Panc1 (cell line): ENCODE results near the gene SNTN. TPM values are rescaled to one million over a fixed set of nuclear protein-coding genes. Genes with fewer than 3 reads are reported as not detected.

Source experiments
- ATAC-seq: fragments of 200-7000 bp; cut with Tn5 transposase; 2 replicates; pipeline ENCODE4 v1.9.1; 2020; ENCODE audit warnings: mild to moderate bottlenecking, moderate library complexity
- BruUV-seq: library from RNA; stranded (reverse); fragments of 400-500 nt; replicated peaks from 2 replicates; lab custom pipeline; 2021; lab: Mats Ljungman, UMichigan
- CTCF ChIA-PET: fragments of 300-600 bp; sonication (Branson Sonifier 250); formaldehyde crosslinking; loops from one replicate; lab custom pipeline; 2022; ENCODE audit warnings: antibody characterized with exemption; lab: Charles Lee
- POLR2A ChIA-PET: fragments of 300-600 bp; sonication (Branson Sonifier 250); formaldehyde crosslinking; loops from one replicate; lab custom pipeline; 2022; ENCODE audit warnings: antibody characterized with exemption; lab: Charles Lee
- DNase-seq: peaks from one replicate; pipeline ENCODE4 v3.0.0-alpha.2; 2010; ENCODE audit warnings: low read depth, low spot score
- H3K27ac ChIP-seq: 2 replicates; pipeline ENCODE4 v1.5.1; 2011; ENCODE audit warnings: mild to moderate bottlenecking, low read length, inconsistent platforms
- H3K27me3 ChIP-seq: fragments of 200-500 bp; sonication (Bioruptor generic); 2 replicates; pipeline ENCODE4 v1.6.0; 2014; ENCODE audit warnings: low read length, inconsistent platforms; ENCODE audit not compliant: control insufficient read depth, insufficient read depth
- H3K36me3 ChIP-seq: fragments of 200-500 bp; sonication (Bioruptor generic); 2 replicates; pipeline ENCODE4 v1.5.1; 2014; ENCODE audit warnings: inconsistent platforms, mild to moderate bottlenecking, low read length, moderate library complexity; ENCODE audit not compliant: control insufficient read depth, insufficient read depth
- H3K4me1 ChIP-seq: 2 replicates; pipeline ENCODE4 v1.5.1; 2011; ENCODE audit warnings: inconsistent platforms, mild to moderate bottlenecking, low read length, moderate library complexity; ENCODE audit not compliant: control insufficient read depth, insufficient read depth
- H3K4me3 ChIP-seq, 2 experiments: 2 replicates each; pipeline ENCODE4 v1.5.1; 2011 to 2012; ENCODE audit warnings: low read depth in 2 of 2, low read length in 2 of 2, mild to moderate bottlenecking in 2 of 2, inconsistent platforms in 1 of 2, moderate library complexity in 1 of 2
- H3K9me3 ChIP-seq: fragments of 200-500 bp; sonication (Bioruptor generic); 2 replicates; pipeline ENCODE4 v1.5.1; 2014; ENCODE audit warnings: low read depth, mild to moderate bottlenecking, inconsistent platforms, low read length, moderate library complexity; ENCODE audit not compliant: control insufficient read depth, insufficient read depth
- POLR2AphosphoS5 ChIP-seq: IDR thresholded peaks from 2 replicates; pipeline ENCODE4 v1.6.1; 2012; ENCODE audit warnings: mild to moderate bottlenecking, low read depth, low read length, moderate library complexity
- REST ChIP-seq, 2 experiments: IDR thresholded peaks; 2 replicates each; pipeline ENCODE4 v1.6.1; 2011 to 2012; ENCODE audit warnings: low read depth in 2 of 2, control low read depth in 1 of 2, low read length in 1 of 2, mild to moderate bottlenecking in 1 of 2, moderate library complexity in 1 of 2; ENCODE audit not compliant: insufficient read depth in 1 of 2
- SIN3A ChIP-seq: IDR thresholded peaks from 2 replicates; pipeline ENCODE4 v1.6.1; 2012; ENCODE audit warnings: low read depth, mild to moderate bottlenecking, low read length, moderate library complexity, borderline replicate concordance; ENCODE audit not compliant: insufficient read depth
- TCF7L2 ChIP-seq: IDR thresholded peaks from 2 replicates; pipeline ENCODE4 v1.6.1; 2011; ENCODE audit warnings: mild to moderate bottlenecking, low read depth, low read length, inconsistent platforms
- in situ Hi-C: cut with HindIII; loops from 2 replicates; pipeline ENCODE4 v1.10.0; 2016; ENCODE audit warnings: low sequenced_read_pairs, low pct_unique_long_range_greater_than_20kb
- intact Hi-C: fragments of 100-400 bp; cut with micrococcal nuclease; formaldehyde crosslinking; loops from one replicate; pipeline ENCODE4 v1.10.0; 2022; ENCODE audit not compliant: unreplicated experiment
- total RNA-seq: library from RNA; stranded (reverse); gene quantifications from one replicate; pipeline ENCODE4 v1.2.1, GENCODE V29; 2021; ENCODE audit not compliant: unreplicated experiment
- TF ChIP-seq, protein P1 (sequence below): fragments of 450-650 bp; IDR thresholded peaks from 2 replicates; pipeline ENCODE4 v1.5.1; 2017; ENCODE audit warnings: mild to moderate bottlenecking

SNTN gene
- total RNA-seq, 1 experiment from 2014 or later, result not detected

GRCh38 chr3:63662011-63662410 lies 9.5 kb downstream of the SNTN start:
- ChIA-PET CTCF (no interaction called here), POLR2A (no interaction called here)
- DNase-seq (no peak), ATAC-seq (no peak)
- H3K36me3 ChIP-seq, result no peaks in the 10 kb centered on the region
- no peaks in the 10 kb centered on the region for H3K9me3 ChIP-seq
- H3K27me3 ChIP-seq, result no peaks in the 10 kb centered on the region
- intact Hi-C loops, result no loop called here
- H3K27ac ChIP-seq, result no peak overlapping the region
- no peaks in the 10 kb centered on the region for H3K4me1 ChIP-seq
- no peak for TF ChIP-seq SIN3A
- no peak for TF ChIP-seq REST (IDR thresholded peaks at IDR 0.05; ENCODE audit: insufficient read depth in 1 of 2, low read depth in 2 of 2, low read length in 1 of 2)
- no peak for TF ChIP-seq POLR2AphosphoS5
- no peak for TF ChIP-seq TCF7L2
- TF ChIP-seq, protein P1, sequence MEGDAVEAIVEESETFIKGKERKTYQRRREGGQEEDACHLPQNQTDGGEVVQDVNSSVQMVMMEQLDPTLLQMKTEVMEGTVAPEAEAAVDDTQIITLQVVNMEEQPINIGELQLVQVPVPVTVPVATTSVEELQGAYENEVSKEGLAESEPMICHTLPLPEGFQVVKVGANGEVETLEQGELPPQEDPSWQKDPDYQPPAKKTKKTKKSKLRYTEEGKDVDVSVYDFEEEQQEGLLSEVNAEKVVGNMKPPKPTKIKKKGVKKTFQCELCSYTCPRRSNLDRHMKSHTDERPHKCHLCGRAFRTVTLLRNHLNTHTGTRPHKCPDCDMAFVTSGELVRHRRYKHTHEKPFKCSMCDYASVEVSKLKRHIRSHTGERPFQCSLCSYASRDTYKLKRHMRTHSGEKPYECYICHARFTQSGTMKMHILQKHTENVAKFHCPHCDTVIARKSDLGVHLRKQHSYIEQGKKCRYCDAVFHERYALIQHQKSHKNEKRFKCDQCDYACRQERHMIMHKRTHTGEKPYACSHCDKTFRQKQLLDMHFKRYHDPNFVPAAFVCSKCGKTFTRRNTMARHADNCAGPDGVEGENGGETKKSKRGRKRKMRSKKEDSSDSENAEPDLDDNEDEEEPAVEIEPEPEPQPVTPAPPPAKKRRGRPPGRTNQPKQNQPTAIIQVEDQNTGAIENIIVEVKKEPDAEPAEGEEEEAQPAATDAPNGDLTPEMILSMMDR, result no peak
- BruUV-seq, result no TSS peak
- no peak overlapping the region for H3K4me3 ChIP-seq
- in situ Hi-C loops, result no loop called here

- H3K4me1 ChIP-seq, result no peaks in the 10 kb centered on the region
- CTCF ChIA-PET, result no interaction called here
- H3K36me3 ChIP-seq, result no peaks in the 10 kb centered on the region
- H3K27ac ChIP-seq, result no peak overlapping the region
- DNase-seq, result no peak
- no peak overlapping the region for H3K4me3 ChIP-seq
- intact Hi-C loops, result no loop called here
- in situ Hi-C loops, result no loop called here
- POLR2A ChIA-PET, result no interaction called here
- BruUV-seq, result no TSS peak
- TF ChIP-seq POLR2AphosphoS5 (no peak), SIN3A (no peak), TCF7L2 (no peak)
- H3K27me3 ChIP-seq, result no peaks in the 10 kb centered on the region
- no peaks in the 10 kb centered on the region for H3K9me3 ChIP-seq
- ATAC-seq, result no peak
These were observed 10.0 kb downstream of the SNTN start for GRCh38 chr3:63662500-63662899.

DNA sequence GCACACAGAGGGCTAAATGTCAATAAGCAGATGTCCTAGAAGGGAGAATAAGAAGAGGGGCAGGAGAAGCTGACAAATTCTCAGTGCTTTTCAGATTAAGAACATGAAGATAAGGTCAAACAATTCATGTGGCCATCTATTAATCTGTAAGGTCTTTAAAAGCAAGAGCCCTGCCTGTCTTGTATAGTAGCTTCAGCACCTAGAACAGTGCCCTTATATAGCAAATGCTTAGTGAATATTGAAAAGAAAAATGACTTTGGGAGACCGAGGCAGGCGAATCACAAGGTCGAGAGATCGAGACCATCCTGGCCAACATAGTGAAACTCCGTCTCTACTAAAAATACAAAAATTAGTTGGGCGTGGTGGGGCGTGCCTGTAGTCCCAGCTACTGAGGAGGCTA lies 18.1 kb downstream of the SNTN start:
- CTCF ChIA-PET, result no interaction called here
- TF ChIP-seq TCF7L2 (no peak), REST (IDR thresholded peaks at IDR 0.05; ENCODE audit: insufficient read depth in 1 of 2, low read depth in 2 of 2, low read length in 1 of 2) (no peak)
- no peaks in the 10 kb centered on the region for H3K4me1 ChIP-seq
- POLR2A ChIA-PET, result no interaction called here
- DNase-seq (no peak), ATAC-seq (no peak)
- H3K27ac ChIP-seq, result no peak overlapping the region
- intact Hi-C loops (no loop called here), in situ Hi-C loops (no loop called here)
- BruUV-seq, result no TSS peak
- H3K36me3 ChIP-seq, result no peaks in the 10 kb centered on the region
- no peaks in the 10 kb centered on the region for H3K9me3 ChIP-seq
- no peaks in the 10 kb centered on the region for H3K27me3 ChIP-seq
- H3K4me3 ChIP-seq, result no peak overlapping the region
